ENCODE results near the gene ATXN2L. TPM values are rescaled to one million over a fixed set of nuclear protein-coding genes. Genes with fewer than 3 reads are reported as not detected.

The ATXN2L gene
- total and polyA plus RNA-seq, 2 of the 13 experiments (the other 11 are each of a cell fraction or from before 2014, with no cell fraction given): 40.8 to 55.1 TPM

DNA sequence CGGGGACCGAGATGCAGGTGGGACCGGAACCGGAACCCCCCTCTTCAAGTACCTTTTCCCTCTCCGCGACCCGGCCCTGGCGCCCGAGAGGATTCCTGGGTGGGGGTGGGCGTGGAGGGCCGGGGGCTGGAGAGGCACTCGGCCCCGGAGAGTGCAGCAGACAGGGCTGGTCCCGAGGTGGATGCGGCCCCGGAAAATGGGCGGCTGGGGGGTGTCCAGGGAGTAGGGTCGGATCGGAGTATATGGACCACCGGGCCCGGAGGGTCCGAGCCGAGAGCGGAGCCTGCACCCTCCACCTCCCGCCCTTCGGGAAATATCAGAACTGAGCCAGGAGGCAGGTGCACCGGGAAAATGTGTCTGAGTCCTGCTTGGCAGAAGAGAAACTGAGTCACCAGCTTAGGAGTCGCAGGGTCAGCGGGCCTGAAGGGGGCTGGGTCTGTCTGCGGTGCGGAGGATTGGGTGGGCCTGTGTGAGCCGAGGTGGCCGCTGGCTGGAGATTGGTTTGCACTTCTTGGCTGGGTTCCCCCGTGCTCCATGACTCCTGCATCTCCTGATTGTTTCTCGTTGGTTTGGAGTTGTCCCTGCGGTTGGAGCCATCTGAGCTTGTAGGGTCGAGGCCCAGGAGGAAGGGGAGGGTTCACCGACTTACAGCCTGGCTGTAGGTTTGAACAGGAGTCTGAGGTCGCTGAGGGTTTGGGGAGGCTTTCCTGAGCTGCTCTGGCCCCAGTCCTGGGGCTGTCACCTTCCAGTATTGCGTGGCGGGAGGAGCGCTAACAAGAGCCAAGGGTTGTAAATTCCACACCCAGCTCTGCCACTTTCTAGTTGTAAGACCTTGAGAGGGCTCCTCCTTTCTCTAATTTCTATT lies 41.4 kb downstream of the ATXN2L start (continued):
- TF ChIP-seq, protein P1, sequence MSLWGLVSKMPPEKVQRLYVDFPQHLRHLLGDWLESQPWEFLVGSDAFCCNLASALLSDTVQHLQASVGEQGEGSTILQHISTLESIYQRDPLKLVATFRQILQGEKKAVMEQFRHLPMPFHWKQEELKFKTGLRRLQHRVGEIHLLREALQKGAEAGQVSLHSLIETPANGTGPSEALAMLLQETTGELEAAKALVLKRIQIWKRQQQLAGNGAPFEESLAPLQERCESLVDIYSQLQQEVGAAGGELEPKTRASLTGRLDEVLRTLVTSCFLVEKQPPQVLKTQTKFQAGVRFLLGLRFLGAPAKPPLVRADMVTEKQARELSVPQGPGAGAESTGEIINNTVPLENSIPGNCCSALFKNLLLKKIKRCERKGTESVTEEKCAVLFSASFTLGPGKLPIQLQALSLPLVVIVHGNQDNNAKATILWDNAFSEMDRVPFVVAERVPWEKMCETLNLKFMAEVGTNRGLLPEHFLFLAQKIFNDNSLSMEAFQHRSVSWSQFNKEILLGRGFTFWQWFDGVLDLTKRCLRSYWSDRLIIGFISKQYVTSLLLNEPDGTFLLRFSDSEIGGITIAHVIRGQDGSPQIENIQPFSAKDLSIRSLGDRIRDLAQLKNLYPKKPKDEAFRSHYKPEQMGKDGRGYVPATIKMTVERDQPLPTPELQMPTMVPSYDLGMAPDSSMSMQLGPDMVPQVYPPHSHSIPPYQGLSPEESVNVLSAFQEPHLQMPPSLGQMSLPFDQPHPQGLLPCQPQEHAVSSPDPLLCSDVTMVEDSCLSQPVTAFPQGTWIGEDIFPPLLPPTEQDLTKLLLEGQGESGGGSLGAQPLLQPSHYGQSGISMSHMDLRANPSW (CRISPR knock-in tag; IDR thresholded peaks at IDR 0.05; ENCODE audit: borderline replicate concordance): no peak
- TF ChIP-seq DNMT3B (CRISPR knock-in tag; conservative IDR thresholded peaks at IDR 0.05) (no peak), TBX2 (CRISPR knock-in tag; IDR thresholded peaks at IDR 0.05; ENCODE audit: borderline replicate concordance) (no peak; the same call in 1 of the 2 replicates), ZSCAN20 (CRISPR knock-in tag; IDR thresholded peaks at IDR 0.05; ENCODE audit: borderline replicate concordance) (no peak), HOXD1 (CRISPR knock-in tag; IDR thresholded peaks at IDR 0.05) (0 out of 2 replicates have a peak, but pooled peaks have one; percentile 17), BRD4 (CRISPR knock-in tag; IDR thresholded peaks at IDR 0.05) (no peak), ZNF350 (CRISPR knock-in tag; IDR thresholded peaks at IDR 0.05; ENCODE audit: borderline replicate concordance, low read depth) (no peak), ZNF432 (CRISPR knock-in tag; IDR thresholded peaks at IDR 0.05; ENCODE audit: borderline replicate concordance) (no peak), KLF9 (CRISPR knock-in tag; IDR thresholded peaks at IDR 0.05; ENCODE audit: low read depth) (no peak; the same call in 1 of the 2 replicates)
- TF ChIP-seq, protein P2, sequence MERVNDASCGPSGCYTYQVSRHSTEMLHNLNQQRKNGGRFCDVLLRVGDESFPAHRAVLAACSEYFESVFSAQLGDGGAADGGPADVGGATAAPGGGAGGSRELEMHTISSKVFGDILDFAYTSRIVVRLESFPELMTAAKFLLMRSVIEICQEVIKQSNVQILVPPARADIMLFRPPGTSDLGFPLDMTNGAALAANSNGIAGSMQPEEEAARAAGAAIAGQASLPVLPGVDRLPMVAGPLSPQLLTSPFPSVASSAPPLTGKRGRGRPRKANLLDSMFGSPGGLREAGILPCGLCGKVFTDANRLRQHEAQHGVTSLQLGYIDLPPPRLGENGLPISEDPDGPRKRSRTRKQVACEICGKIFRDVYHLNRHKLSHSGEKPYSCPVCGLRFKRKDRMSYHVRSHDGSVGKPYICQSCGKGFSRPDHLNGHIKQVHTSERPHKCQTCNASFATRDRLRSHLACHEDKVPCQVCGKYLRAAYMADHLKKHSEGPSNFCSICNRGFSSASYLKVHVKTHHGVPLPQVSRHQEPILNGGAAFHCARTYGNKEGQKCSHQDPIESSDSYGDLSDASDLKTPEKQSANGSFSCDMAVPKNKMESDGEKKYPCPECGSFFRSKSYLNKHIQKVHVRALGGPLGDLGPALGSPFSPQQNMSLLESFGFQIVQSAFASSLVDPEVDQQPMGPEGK (CRISPR knock-in tag; IDR thresholded peaks at IDR 0.05): peak; percentile 60
- TF ChIP-seq, protein P3, sequence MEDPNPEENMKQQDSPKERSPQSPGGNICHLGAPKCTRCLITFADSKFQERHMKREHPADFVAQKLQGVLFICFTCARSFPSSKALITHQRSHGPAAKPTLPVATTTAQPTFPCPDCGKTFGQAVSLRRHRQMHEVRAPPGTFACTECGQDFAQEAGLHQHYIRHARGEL (CRISPR knock-in tag; IDR thresholded peaks at IDR 0.05): no peak
- TF ChIP-seq, protein P4, sequence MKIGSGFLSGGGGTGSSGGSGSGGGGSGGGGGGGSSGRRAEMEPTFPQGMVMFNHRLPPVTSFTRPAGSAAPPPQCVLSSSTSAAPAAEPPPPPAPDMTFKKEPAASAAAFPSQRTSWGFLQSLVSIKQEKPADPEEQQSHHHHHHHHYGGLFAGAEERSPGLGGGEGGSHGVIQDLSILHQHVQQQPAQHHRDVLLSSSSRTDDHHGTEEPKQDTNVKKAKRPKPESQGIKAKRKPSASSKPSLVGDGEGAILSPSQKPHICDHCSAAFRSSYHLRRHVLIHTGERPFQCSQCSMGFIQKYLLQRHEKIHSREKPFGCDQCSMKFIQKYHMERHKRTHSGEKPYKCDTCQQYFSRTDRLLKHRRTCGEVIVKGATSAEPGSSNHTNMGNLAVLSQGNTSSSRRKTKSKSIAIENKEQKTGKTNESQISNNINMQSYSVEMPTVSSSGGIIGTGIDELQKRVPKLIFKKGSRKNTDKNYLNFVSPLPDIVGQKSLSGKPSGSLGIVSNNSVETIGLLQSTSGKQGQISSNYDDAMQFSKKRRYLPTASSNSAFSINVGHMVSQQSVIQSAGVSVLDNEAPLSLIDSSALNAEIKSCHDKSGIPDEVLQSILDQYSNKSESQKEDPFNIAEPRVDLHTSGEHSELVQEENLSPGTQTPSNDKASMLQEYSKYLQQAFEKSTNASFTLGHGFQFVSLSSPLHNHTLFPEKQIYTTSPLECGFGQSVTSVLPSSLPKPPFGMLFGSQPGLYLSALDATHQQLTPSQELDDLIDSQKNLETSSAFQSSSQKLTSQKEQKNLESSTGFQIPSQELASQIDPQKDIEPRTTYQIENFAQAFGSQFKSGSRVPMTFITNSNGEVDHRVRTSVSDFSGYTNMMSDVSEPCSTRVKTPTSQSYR (CRISPR knock-in tag; IDR thresholded peaks at IDR 0.05; ENCODE audit: borderline replicate concordance): no peak
- TF ChIP-seq, protein P5, sequence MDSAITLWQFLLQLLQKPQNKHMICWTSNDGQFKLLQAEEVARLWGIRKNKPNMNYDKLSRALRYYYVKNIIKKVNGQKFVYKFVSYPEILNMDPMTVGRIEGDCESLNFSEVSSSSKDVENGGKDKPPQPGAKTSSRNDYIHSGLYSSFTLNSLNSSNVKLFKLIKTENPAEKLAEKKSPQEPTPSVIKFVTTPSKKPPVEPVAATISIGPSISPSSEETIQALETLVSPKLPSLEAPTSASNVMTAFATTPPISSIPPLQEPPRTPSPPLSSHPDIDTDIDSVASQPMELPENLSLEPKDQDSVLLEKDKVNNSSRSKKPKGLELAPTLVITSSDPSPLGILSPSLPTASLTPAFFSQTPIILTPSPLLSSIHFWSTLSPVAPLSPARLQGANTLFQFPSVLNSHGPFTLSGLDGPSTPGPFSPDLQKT (CRISPR knock-in tag; IDR thresholded peaks at IDR 0.05; ENCODE audit: borderline replicate concordance): no peak
- TF ChIP-seq, protein P6, sequence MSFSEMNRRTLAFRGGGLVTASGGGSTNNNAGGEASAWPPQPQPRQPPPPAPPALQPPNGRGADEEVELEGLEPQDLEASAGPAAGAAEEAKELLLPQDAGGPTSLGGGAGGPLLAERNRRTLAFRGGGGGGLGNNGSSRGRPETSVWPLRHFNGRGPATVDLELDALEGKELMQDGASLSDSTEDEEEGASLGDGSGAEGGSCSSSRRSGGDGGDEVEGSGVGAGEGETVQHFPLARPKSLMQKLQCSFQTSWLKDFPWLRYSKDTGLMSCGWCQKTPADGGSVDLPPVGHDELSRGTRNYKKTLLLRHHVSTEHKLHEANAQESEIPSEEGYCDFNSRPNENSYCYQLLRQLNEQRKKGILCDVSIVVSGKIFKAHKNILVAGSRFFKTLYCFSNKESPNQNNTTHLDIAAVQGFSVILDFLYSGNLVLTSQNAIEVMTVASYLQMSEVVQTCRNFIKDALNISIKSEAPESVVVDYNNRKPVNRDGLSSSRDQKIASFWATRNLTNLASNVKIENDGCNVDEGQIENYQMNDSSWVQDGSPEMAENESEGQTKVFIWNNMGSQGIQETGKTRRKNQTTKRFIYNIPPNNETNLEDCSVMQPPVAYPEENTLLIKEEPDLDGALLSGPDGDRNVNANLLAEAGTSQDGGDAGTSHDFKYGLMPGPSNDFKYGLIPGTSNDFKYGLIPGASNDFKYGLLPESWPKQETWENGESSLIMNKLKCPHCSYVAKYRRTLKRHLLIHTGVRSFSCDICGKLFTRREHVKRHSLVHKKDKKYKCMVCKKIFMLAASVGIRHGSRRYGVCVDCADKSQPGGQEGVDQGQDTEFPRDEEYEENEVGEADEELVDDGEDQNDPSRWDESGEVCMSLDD (CRISPR knock-in tag; IDR thresholded peaks at IDR 0.05; ENCODE audit: borderline replicate concordance): no peak
